Stimulated activated CD8-positive, alpha-beta memory T cell treated with anti-CD3 and anti-CD28 coated beads, Interleukin-15, amount 100 ng/mL, for 24 hours (primary cell): Measurements from ENCODE around the gene GCN1.

Source experiments
- DNase-seq: peaks from one replicate; pipeline ENCODE4 v3.0.0-alpha.2; 2020; ENCODE audit warnings: low read depth

Gene GCN1

GRCh38 chr12:120183211-120183631 lies 11.3 kb downstream of the GCN1 start:
- no peak for DNase-seq

GRCh38 chr12:120181991-120182631 lies 12.4 kb downstream of the GCN1 start:
- DNase-seq, result no peak

GRCh38 chr12:120180975-120181374 lies 13.5 kb downstream of the GCN1 start:
- DNase-seq, result no peak

GRCh38 chr12:120175537-120175936 lies 19.0 kb downstream of the GCN1 start:
- DNase-seq, result no peak

- no peak for DNase-seq
Observed at GRCh38 chr12:120175062-120175461, 19.5 kb downstream of the GCN1 start.

GRCh38 chr12:120172053-120172452 lies 22.5 kb downstream of the GCN1 start:
- no peak for DNase-seq

GRCh38 chr12:120170631-120171030 lies 23.9 kb downstream of the GCN1 start:
- no peak for DNase-seq

GRCh38 chr12:120169946-120170345 lies 24.6 kb downstream of the GCN1 start:
- DNase-seq, result no peak

GRCh38 chr12:120168337-120168736 lies 26.2 kb downstream of the GCN1 start:
- DNase-seq, result no peak

- no peak for DNase-seq
Observed at GRCh38 chr12:120167529-120168095, 26.9 kb downstream of the GCN1 start.

GRCh38 chr12:120164293-120164692 lies 30.2 kb downstream of the GCN1 start:
- DNase-seq, result no peak

- DNase-seq, result no peak
Observed at GRCh38 chr12:120162763-120163162, 31.8 kb downstream of the GCN1 start.

- DNase-seq, result no peak
Observed at GRCh38 chr12:120161852-120162251, 32.7 kb downstream of the GCN1 start.

GRCh38 chr12:120159509-120160237 lies 34.8 kb downstream of the GCN1 start:
- no peak for DNase-seq

- DNase-seq, result no peak
Observed at GRCh38 chr12:120158351-120158750, 36.2 kb downstream of the GCN1 start.

GRCh38 chr12:120157678-120158077 lies 36.8 kb downstream of the GCN1 start:
- no peak for DNase-seq

GRCh38 chr12:120156315-120157259 lies 37.9 kb downstream of the GCN1 start:
- no peak for DNase-seq

- DNase-seq, result no peak
Observed at GRCh38 chr12:120155072-120155471, 39.4 kb downstream of the GCN1 start.

GRCh38 chr12:120150919-120151525 lies 43.5 kb downstream of the GCN1 start:
- no peak for DNase-seq

GRCh38 chr12:120148011-120148410 lies 46.5 kb downstream of the GCN1 start:
- DNase-seq, result no peak

- DNase-seq, result no peak
Observed at GRCh38 chr12:120145164-120145563, 49.4 kb downstream of the GCN1 start.

- DNase-seq, result no peak
Observed at GRCh38 chr12:120144215-120144614, 50.3 kb downstream of the GCN1 start.
